Panc1 (cell line): ENCODE results near the gene SLAIN2. TPM values are rescaled to one million over a fixed set of nuclear protein-coding genes. Genes with fewer than 3 reads are reported as not detected.

Source experiments
- ATAC-seq: fragments of 200-7000 bp; cut with Tn5 transposase; 2 replicates; pipeline ENCODE4 v1.9.1; 2020; ENCODE audit warnings: mild to moderate bottlenecking, moderate library complexity
- BruUV-seq: library from RNA; stranded (reverse); fragments of 400-500 nt; replicated peaks from 2 replicates; lab custom pipeline; 2021; lab: Mats Ljungman, UMichigan
- CTCF ChIA-PET: fragments of 300-600 bp; sonication (Branson Sonifier 250); formaldehyde crosslinking; loops from one replicate; lab custom pipeline; 2022; ENCODE audit warnings: antibody characterized with exemption; lab: Charles Lee
- POLR2A ChIA-PET: fragments of 300-600 bp; sonication (Branson Sonifier 250); formaldehyde crosslinking; loops from one replicate; lab custom pipeline; 2022; ENCODE audit warnings: antibody characterized with exemption; lab: Charles Lee
- DNase-seq: peaks from one replicate; pipeline ENCODE4 v3.0.0-alpha.2; 2010; ENCODE audit warnings: low read depth, low spot score
- H3K27ac ChIP-seq: 2 replicates; pipeline ENCODE4 v1.5.1; 2011; ENCODE audit warnings: mild to moderate bottlenecking, low read length, inconsistent platforms
- H3K27me3 ChIP-seq: fragments of 200-500 bp; sonication (Bioruptor generic); 2 replicates; pipeline ENCODE4 v1.6.0; 2014; ENCODE audit warnings: low read length, inconsistent platforms; ENCODE audit not compliant: control insufficient read depth, insufficient read depth
- H3K36me3 ChIP-seq: fragments of 200-500 bp; sonication (Bioruptor generic); 2 replicates; pipeline ENCODE4 v1.5.1; 2014; ENCODE audit warnings: inconsistent platforms, mild to moderate bottlenecking, low read length, moderate library complexity; ENCODE audit not compliant: control insufficient read depth, insufficient read depth
- H3K4me1 ChIP-seq: 2 replicates; pipeline ENCODE4 v1.5.1; 2011; ENCODE audit warnings: inconsistent platforms, mild to moderate bottlenecking, low read length, moderate library complexity; ENCODE audit not compliant: control insufficient read depth, insufficient read depth
- H3K4me3 ChIP-seq, 2 experiments: 2 replicates each; pipeline ENCODE4 v1.5.1; 2011 to 2012; ENCODE audit warnings: low read depth in 2 of 2, low read length in 2 of 2, mild to moderate bottlenecking in 2 of 2, inconsistent platforms in 1 of 2, moderate library complexity in 1 of 2
- H3K9me3 ChIP-seq: fragments of 200-500 bp; sonication (Bioruptor generic); 2 replicates; pipeline ENCODE4 v1.5.1; 2014; ENCODE audit warnings: low read depth, mild to moderate bottlenecking, inconsistent platforms, low read length, moderate library complexity; ENCODE audit not compliant: control insufficient read depth, insufficient read depth
- POLR2AphosphoS5 ChIP-seq: IDR thresholded peaks from 2 replicates; pipeline ENCODE4 v1.6.1; 2012; ENCODE audit warnings: mild to moderate bottlenecking, low read depth, low read length, moderate library complexity
- SIN3A ChIP-seq: IDR thresholded peaks from 2 replicates; pipeline ENCODE4 v1.6.1; 2012; ENCODE audit warnings: low read depth, mild to moderate bottlenecking, low read length, moderate library complexity, borderline replicate concordance; ENCODE audit not compliant: insufficient read depth
- TCF7L2 ChIP-seq: IDR thresholded peaks from 2 replicates; pipeline ENCODE4 v1.6.1; 2011; ENCODE audit warnings: mild to moderate bottlenecking, low read depth, low read length, inconsistent platforms
- in situ Hi-C: cut with HindIII; loops from 2 replicates; pipeline ENCODE4 v1.10.0; 2016; ENCODE audit warnings: low sequenced_read_pairs, low pct_unique_long_range_greater_than_20kb
- intact Hi-C: fragments of 100-400 bp; cut with micrococcal nuclease; formaldehyde crosslinking; loops from one replicate; pipeline ENCODE4 v1.10.0; 2022; ENCODE audit not compliant: unreplicated experiment
- total RNA-seq: library from RNA; stranded (reverse); gene quantifications from one replicate; pipeline ENCODE4 v1.2.1, GENCODE V29; 2021; ENCODE audit not compliant: unreplicated experiment
- TF ChIP-seq, protein P1 (sequence below), 2 experiments: IDR thresholded peaks; 2 replicates each; pipeline ENCODE4 v1.6.1; 2011 to 2012; ENCODE audit warnings: low read depth in 2 of 2, control low read depth in 1 of 2, low read length in 1 of 2, mild to moderate bottlenecking in 1 of 2, moderate library complexity in 1 of 2; ENCODE audit not compliant: insufficient read depth in 1 of 2
- TF ChIP-seq, protein P2 (sequence below): fragments of 450-650 bp; IDR thresholded peaks from 2 replicates; pipeline ENCODE4 v1.5.1; 2017; ENCODE audit warnings: mild to moderate bottlenecking

Gene SLAIN2
- total RNA-seq, 1 experiment from 2014 or later: 53.2 TPM

DNA sequence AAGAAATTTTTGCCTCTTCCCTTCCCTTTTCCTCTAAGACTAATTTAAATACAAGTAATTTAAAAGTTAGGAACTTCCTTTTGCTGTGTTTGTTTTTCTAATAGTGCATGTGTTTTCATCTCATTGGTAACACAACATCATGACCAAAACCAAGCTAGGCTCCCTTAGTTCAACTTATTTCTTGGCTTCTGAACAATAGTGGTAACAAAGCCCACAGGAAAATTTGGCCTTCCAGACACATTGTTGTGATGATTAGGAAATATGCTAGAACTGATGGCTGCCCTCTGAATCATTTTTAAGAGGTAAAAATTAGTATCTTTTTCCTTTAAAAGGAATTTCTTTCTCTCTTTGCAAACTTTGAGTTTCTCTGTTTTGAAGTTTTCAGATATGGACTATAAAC lies 46.2 kb upstream of the SLAIN2 start:
- Histone ChIP-seq H3K4me3 (no peak overlapping the region), H3K27ac (no peak overlapping the region), H3K9me3 (no peaks in the 10 kb centered on the region), H3K27me3 (peaks cover 2% of the 10 kb centered on the region; the same call in 1 of the 2 replicates), H3K4me1 (no peaks in the 10 kb centered on the region), H3K36me3 (no peaks in the 10 kb centered on the region)
- CTCF ChIA-PET: no interaction called here
- intact Hi-C loops (no loop called here), in situ Hi-C loops (no loop called here)
- TF ChIP-seq, protein P1, sequence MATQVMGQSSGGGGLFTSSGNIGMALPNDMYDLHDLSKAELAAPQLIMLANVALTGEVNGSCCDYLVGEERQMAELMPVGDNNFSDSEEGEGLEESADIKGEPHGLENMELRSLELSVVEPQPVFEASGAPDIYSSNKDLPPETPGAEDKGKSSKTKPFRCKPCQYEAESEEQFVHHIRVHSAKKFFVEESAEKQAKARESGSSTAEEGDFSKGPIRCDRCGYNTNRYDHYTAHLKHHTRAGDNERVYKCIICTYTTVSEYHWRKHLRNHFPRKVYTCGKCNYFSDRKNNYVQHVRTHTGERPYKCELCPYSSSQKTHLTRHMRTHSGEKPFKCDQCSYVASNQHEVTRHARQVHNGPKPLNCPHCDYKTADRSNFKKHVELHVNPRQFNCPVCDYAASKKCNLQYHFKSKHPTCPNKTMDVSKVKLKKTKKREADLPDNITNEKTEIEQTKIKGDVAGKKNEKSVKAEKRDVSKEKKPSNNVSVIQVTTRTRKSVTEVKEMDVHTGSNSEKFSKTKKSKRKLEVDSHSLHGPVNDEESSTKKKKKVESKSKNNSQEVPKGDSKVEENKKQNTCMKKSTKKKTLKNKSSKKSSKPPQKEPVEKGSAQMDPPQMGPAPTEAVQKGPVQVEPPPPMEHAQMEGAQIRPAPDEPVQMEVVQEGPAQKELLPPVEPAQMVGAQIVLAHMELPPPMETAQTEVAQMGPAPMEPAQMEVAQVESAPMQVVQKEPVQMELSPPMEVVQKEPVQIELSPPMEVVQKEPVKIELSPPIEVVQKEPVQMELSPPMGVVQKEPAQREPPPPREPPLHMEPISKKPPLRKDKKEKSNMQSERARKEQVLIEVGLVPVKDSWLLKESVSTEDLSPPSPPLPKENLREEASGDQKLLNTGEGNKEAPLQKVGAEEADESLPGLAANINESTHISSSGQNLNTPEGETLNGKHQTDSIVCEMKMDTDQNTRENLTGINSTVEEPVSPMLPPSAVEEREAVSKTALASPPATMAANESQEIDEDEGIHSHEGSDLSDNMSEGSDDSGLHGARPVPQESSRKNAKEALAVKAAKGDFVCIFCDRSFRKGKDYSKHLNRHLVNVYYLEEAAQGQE (IDR thresholded peaks at IDR 0.05; ENCODE audit: insufficient read depth in 1 of 2, low read depth in 2 of 2, low read length in 1 of 2): no peak
- TF ChIP-seq TCF7L2 (no peak), POLR2AphosphoS5 (no peak), SIN3A (no peak)
- TF ChIP-seq, protein P2, sequence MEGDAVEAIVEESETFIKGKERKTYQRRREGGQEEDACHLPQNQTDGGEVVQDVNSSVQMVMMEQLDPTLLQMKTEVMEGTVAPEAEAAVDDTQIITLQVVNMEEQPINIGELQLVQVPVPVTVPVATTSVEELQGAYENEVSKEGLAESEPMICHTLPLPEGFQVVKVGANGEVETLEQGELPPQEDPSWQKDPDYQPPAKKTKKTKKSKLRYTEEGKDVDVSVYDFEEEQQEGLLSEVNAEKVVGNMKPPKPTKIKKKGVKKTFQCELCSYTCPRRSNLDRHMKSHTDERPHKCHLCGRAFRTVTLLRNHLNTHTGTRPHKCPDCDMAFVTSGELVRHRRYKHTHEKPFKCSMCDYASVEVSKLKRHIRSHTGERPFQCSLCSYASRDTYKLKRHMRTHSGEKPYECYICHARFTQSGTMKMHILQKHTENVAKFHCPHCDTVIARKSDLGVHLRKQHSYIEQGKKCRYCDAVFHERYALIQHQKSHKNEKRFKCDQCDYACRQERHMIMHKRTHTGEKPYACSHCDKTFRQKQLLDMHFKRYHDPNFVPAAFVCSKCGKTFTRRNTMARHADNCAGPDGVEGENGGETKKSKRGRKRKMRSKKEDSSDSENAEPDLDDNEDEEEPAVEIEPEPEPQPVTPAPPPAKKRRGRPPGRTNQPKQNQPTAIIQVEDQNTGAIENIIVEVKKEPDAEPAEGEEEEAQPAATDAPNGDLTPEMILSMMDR: no peak
- BruUV-seq: no TSS peak
- POLR2A ChIA-PET: no interaction called here
- no peak for ATAC-seq
- no peak for DNase-seq

DNA sequence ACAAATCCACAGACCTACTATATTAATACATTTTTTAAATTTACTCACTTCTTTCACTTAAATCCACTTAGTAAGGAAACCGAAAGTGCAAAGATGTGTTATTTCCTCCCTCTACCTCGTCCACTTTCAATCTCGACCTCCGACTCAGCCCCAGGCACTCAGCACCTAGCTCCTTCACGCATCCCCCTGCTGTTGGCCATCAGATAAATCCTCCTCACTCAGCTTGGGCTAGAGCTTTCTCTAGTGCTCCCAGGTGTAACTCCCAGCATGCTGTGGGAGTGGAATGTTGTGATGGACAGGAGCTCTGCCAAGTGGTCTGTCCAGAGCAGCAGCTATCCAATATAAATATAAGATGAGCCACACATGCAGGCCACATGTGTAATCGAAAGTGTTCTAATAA lies 45.0 kb upstream of the SLAIN2 start:
- in situ Hi-C loops (no loop called here), intact Hi-C loops (no loop called here)
- Histone ChIP-seq H3K4me1 (no peaks in the 10 kb centered on the region), H3K9me3 (no peaks in the 10 kb centered on the region), H3K27ac (no peak overlapping the region), H3K4me3 (no peak overlapping the region), H3K36me3 (no peaks in the 10 kb centered on the region), H3K27me3 (peaks cover 2% of the 10 kb centered on the region; the same call in 1 of the 2 replicates)
- CTCF ChIA-PET: no interaction called here
- ATAC-seq: no peak
- no peak for DNase-seq
- TF ChIP-seq SIN3A (no peak), POLR2AphosphoS5 (no peak), TCF7L2 (no peak)
- TF ChIP-seq, protein P1 (IDR thresholded peaks at IDR 0.05; ENCODE audit: insufficient read depth in 1 of 2, low read depth in 2 of 2, low read length in 1 of 2): no peak
- TF ChIP-seq, protein P2: no peak
- POLR2A ChIA-PET: no interaction called here
- no TSS peak for BruUV-seq
